Gastrocnemius medialis (tissue), 4 donors: ENCODE measurements around the gene FARP1.

Experiments
- POLR2A ChIP-seq, 2 donors: fragments of 450-650 bp; IDR thresholded peaks; one replicate each; pipeline ENCODE4 v1.6.1; 2017; ENCODE audit warnings: antibody characterized with exemption in 2 of 2, mild to moderate bottlenecking in 2 of 2, moderate library complexity in 2 of 2
- TF ChIP-seq, protein P1 (sequence below), 5 experiments: fragments of 450-650 bp in 3 of 5; fragments of 200-600 bp in 2 of 5; sonication (generic) in 2 of 5; IDR thresholded peaks in 4 of 5; conservative IDR thresholded peaks in 1 of 5; 1 replicate in 4 of 5; 2 replicates in 1 of 5; pipeline ENCODE4 v1.5.1; 2016 to 2019; ENCODE audit warnings: antibody characterized with exemption in 5 of 5, mild to moderate bottlenecking in 3 of 5, moderate library complexity in 3 of 5

DNA sequence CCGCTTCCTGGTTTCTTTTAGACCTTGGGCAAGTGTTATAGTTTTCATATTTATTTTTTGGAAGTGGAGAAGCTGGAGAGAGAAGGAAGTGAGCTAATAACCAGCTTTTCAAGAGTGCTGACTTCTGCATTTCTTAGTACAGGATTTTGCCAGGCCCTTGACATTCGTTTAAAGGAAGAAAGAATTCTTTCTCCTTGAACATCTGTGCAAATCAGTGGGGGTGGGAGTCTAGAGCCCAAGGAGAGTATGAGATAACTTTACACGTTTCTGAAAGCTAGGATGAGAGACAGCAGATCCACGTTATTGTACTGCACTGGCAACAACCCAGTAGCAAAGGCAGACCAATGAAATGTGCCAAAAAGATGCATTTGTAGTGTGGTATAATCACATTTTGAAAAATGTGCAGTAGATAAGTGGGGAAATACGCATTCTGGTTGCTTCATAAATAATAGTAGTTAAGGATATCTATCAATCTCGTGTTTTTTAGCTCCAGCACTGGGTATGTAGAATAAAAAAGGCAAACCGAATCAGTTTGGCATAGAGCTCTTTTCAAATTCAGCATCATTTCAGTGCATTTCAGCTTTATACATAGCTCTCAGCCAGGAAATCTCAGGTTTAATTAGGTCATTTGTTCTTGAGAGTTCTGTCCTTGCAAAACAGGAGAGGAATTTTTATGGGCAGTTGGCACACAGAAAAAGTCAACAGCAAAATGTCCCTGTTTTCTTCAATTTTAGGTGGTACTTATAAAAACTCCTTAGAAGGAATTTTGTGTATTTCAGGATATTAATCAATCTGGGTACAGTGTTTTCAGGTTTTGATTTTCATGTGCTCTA, 29.9 kb downstream of the FARP1 start:
- TF ChIP-seq, protein P1, sequence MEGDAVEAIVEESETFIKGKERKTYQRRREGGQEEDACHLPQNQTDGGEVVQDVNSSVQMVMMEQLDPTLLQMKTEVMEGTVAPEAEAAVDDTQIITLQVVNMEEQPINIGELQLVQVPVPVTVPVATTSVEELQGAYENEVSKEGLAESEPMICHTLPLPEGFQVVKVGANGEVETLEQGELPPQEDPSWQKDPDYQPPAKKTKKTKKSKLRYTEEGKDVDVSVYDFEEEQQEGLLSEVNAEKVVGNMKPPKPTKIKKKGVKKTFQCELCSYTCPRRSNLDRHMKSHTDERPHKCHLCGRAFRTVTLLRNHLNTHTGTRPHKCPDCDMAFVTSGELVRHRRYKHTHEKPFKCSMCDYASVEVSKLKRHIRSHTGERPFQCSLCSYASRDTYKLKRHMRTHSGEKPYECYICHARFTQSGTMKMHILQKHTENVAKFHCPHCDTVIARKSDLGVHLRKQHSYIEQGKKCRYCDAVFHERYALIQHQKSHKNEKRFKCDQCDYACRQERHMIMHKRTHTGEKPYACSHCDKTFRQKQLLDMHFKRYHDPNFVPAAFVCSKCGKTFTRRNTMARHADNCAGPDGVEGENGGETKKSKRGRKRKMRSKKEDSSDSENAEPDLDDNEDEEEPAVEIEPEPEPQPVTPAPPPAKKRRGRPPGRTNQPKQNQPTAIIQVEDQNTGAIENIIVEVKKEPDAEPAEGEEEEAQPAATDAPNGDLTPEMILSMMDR (IDR thresholded peaks at IDR 0.05 in 4 of 5, conservative IDR thresholded peaks at IDR 0.05 in 1 of 5), result no peak
- no peak for TF ChIP-seq POLR2A (IDR thresholded peaks at IDR 0.05)
